CD4-positive, alpha-beta T cell treated with Interleukin-15 for 4 hours (primary cell): ENCODE results near the gene UBE2R2.
"Not testable (repeated sequence)": the region's sequence is repeated elsewhere in the genome, so short reads cannot be mapped to it uniquely, and the experiment has no call there.

Experiments used
- DNase-seq: peaks from one replicate; pipeline ENCODE4 v3.0.0-alpha.2; 2020; ENCODE audit warnings: low spot score

Gene UBE2R2

DNA sequence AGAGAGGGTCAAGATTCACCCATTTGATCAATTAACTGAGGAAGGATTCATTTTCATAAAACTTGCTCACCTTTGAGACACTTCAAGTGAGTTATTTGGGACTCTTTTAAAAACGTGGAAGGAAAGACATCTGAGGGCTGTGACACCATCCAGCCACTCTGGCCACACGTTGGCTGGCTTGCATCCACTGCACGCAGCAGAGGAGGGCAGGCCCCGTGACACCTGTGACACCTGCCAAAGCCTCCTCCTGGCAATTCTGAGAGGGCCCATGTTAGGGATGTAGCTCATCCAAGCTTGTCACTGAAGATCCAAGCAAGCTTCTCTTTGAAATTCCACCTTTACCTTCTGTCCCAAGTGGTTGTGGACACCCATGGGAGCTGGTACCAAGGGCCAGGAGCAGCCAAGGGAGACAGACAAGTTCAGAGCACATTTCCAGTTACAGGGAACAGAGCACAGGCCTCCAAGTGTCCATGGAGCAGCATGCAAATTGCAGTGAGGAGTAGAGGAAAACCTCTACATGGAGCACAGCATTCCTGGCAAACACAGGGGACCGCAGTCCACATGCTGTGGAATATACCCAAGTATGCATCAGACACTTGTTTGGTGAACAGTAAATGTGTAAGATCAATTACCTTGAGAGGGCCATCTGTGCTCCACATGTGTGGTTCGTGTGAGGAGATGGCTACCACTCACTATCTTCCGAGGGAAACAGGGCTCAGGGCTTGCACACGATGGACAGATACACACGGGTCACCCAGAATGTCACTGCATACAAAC lies 16.8 kb upstream of the UBE2R2 start:
- no peak for DNase-seq

DNA sequence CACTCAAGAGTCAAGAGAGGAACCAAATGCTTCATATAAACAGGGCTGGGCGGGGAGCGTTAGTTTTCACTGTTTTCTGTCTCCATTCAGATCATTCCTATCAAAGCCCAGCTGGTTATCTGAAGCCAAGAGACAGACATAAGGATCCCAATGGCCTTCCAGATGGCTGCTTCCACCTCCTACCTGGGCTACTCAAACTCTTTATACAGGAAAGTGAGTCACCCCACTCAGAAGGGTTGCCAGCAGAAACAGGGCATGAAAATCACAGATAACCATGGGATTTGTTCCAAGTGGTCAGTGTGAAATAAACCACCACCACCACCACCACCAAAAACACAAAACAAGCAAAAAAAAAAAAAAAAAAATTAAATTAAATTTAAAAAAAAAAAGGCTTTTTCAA lies 16.1 kb upstream of the UBE2R2 start:
- no peak for DNase-seq

DNA sequence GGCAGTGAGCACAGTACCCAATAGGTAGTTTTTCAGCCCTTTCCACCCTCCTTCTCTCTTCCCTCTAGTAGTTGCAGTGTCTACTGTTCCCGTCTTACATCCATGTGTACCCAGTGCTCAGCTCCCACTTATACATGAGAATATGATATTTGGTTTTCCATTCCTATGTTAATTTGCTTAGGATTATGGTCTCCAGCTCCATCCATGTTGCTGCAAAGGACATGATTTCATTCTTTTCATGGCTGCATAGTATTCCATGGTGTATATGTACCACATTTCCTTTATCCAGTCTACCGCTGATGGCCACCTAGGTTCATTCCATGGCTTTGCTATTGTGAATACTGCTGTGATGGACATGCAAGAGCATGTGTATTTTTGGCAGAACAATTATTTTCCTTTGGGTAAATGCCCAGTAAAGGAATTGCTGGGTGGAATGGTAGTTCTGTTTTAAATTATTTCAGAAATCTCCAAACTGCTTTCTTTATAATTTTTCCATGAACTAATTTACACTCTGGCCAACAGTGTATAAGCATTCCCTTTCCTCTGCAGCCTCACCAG lies 14.9 kb upstream of the UBE2R2 start:
- DNase-seq, result not testable (repeated sequence)

DNA sequence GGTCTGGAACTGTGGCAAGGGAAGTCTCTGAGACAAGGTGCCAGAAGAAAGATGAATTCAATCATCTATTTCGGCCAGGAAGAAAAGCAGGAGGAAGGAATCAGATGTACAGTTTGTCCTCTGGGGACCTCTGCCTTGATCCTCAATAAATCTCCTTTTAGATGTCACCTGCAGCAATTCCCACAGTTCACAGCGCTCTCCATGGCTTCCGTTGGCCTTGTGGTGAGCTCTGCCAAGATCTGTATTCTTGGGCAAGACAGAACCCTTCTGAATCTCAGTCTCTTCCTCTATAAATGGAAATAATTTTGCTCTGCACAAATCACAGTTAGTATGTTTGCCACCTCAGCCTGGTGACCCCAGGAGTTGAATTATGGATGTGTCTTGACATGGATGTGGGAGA lies 12.8 kb upstream of the UBE2R2 start:
- not testable (repeated sequence) for DNase-seq

DNA sequence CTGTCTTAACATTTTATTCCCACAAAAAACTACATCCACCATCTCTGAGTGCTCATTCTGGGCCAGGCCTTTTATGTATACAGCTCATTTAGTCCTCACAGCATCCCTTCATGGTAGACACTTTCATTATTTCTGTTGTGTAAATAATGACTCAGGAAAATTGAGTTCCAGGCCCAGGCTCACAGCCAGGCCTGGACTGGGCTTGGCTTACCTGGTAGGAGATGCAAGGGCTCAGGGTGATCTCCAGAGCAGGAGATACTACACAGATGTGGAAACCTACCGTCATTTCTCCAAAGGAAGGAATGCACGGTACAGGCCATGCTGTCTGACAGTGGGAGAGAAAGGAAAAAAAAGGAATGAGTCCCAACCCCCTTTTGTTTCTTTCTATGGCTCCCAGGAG lies 9.8 kb upstream of the UBE2R2 start:
- not testable (repeated sequence) for DNase-seq

DNA sequence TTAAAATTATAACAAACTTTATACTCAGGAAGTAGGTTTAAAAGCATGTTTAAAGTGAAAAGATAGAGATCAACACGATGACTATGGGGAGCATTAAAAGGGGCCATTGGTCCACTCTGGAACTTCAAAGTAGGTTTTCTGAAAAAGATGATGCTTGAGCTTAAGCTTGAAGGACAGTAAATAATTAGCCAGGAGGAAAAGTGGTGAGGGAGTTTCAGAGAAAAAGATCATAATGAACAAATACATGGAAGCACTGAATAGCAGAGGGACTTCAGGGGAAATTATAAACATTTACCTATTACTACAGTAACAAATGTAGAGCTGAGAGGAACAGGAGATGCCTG lies 8.0 kb upstream of the UBE2R2 start:
- DNase-seq, result not testable (repeated sequence)

DNA sequence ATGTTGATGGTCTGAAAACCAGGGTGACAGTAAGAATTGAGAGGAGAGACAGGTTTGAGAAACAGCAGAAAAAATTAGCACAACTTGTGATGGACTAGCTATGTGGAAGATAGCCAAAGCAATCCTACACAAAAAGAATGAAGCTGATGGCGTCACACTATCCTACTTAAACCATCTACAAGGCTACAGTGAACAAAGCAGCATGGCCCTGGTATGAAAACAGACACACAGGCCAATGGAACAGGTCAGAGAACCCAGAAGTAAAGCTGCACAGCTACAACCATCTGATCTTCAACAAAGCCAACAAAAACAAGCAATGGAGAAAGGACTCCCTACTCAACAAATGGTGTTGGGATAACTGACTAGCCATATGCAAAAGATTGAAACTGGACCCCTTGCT lies 7.5 kb upstream of the UBE2R2 start:
- DNase-seq, result no peak

DNA sequence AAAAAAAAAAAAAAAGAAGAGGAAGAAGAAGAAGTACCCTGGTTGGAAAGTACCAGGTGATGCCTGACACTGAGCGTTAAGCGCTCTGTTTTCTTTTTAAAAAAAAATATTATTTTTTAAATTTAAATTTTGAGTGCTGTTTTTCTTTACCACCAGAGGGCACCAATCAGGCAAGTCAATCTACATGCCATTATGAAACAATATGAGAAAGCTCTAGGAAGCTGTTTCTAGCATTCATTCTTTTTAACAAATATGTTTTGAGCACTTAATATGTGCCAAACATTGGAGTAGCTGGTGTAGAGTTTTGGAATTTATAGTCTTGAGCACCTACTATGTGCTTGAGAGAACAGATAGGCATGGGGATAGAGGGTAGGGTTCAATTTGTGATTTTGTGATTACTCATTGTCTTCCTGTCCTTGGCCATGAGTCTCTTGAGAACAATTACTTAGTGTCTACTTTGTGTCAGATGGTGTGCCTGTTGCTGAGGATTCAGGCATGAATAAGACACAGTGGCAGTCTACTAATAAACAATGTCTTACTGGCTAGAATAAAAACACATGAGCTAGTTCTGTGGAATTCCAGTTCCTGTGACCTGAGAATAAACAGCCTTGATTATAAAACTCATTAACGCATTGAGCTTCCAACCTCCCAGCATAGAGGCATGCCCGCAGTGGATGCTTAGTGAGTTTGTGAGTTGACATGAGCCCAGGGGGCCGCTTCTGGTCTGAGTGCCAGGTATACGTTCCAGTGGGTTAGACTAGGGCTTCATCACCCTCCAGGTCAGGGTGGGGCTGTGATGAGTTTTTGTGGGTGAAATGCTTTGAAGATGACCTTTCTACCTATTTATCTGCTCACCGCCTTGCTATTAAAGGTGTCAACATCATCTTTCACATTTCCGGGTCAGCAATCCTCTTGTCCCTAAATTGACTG lies 3.0 kb upstream of the UBE2R2 start:
- DNase-seq, result peak; percentile 63

DNA sequence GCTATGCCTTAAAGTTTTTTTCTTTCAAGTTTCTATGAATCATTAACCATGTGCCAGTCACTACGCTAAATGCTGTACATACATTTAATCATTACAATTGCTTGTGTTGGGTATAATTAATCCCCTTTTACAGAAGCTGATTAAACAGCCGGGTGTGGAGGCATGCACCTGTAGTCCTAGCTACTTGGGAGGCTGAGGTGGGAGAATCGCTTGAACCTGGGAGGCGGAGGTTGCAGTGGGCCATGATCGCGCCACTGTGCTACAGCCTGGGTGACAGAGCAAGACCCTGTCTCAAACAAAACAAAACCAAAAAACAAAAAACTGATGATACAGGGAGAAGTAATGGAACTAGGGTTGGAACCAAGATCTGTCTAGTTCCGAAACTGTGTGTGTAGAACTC lies 1.2 kb upstream of the UBE2R2 start:
- DNase-seq, result no peak

DNA sequence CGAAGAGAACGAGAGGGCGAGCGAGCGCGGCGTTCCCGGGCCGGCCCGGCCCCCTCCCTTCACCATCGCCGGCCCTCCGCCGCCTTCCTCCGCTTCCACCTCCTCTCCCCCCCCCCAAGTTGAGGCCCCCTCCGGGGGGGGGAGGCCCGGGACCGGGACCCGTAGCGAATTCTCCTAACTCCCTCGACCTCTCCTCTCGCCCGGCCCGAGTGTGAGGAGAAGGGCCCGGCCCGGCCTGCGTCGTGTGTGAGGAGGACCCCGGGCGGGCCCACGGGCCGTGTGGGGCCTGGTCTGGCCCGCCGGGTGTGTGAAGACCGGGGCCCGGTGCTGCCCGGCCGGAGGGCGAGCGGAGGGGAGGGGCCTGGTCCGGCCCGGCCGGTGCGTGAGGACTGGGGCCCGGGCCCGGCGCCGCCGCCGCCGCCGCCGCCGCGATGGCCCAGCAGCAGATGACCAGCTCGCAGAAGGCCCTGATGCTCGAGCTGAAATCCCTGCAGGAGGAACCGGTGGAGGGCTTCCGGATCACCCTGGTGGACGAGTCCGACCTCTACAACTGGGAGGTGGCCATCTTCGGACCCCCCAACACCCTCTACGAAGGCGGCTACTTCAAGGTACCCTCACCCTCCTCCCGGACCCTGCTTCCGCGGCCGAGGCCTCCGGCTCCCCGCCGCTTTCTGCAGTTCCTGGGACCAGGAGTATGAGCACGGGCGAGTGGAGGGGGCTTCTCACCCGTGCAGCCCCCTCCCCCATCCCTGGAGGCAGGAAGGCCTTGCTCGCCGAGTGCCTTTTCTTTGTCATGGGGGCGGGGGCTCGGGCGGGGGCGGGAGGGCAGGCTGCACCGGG lies 587 bp downstream of the UBE2R2 start:
- peak; percentile 34 for DNase-seq

DNA sequence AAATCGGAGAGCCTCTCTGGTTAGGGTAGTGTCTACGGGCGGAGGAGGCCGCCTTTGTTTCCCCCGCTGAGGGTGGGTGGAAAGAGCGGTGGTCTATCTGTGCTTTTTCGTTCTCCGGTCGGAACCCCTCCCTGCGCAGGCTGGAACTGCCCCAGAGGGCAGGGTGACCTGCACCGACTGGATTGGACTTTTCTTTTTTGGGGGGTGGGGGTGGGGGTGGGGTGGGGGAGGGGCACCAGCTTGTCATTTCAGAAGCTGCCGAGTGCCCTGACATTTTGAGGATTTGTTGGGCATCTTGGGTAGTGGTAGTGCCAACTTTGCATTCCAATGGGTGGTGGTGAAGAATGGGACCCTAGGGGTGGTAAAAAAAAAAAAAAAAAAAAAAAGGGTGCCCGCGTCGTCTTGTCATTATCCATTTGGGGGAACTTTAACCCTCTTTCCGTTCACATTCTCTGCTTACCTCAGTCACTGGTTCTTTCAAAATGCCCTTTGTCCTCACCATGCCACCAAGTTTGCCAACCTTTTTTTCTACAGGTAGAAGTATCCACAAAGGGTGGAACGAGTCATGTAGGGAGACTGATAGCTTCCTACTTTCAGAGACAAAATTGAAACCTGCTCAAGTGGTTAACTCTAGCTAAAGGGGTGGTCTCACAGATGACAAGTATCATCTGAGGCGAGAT lies 1.3 kb downstream of the UBE2R2 start:
- DNase-seq, result peak; percentile 20

DNA sequence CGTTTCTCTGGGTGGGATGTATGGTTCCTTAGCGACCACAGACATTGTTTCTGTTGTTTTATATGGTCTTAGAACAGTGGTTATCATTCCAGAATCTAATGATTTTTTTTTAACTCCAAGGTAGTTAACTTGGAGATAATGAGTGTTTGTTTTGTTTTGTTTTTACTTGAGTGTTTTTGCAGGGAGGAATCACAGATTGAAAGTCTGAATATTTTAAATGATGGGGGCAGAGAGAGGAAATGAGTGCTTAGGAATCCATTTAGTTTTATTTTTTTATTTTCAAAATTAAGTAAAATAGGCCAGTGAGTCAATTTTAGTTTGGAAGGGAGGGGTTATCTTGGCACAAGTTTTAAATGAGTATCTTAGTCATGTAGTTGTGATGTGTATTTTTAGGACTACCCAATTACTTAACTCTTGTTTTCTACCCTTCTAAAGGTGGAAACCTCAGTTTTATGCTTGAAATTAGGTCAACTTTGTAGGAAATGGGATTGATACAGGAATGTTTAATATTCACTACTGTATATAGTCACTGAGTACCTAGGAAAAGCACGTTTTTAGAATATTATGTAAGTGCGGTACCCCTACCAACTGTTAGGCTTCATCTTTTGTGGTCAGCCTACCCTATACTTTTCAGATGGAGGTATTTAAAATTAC lies 2.0 kb downstream of the UBE2R2 start:
- peak; percentile 12 for DNase-seq

DNA sequence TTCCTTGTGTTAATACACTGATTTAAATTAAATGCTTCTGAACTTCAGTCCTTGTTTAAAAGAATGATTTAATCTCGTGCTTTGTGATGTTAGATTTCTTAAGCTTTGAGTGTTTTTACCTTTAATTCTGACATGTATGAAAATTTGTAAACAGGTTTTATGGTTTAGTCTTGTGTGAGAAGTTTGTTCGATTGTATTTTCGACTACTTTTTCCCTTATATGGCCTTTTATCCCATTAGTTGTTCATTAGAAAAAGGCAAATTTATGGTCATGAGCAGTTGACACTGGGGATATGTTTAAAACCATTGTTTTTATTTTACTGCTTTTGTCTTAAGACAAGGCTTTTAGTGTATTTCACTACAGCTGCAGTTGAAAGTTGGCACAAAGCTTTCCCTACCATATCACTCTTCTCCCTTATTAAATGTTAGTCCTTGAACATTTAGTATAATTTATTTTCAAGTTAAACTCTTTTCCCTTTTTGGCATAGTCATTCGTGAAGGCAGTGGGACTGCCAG lies 3.3 kb downstream of the UBE2R2 start:
- no peak for DNase-seq

DNA sequence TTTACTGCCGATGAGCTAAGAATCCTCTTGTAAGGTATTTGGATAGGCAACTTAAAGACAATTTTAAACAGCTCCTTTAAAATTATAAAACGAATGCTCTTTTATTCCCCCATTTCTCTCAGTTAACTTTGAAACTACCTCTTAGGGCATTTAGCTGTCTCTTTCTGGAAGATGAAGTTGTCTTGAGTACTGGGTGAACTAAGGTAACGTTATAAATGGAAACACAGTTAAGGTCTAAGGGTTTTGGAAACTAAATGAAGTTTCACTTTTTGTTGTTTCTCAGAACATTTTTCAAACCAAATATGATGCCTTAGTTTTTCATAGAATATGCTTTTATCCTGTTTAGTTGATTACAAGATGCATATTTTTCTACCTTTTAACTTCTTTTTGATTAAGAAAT lies 6.8 kb downstream of the UBE2R2 start:
- DNase-seq, result no peak

DNA sequence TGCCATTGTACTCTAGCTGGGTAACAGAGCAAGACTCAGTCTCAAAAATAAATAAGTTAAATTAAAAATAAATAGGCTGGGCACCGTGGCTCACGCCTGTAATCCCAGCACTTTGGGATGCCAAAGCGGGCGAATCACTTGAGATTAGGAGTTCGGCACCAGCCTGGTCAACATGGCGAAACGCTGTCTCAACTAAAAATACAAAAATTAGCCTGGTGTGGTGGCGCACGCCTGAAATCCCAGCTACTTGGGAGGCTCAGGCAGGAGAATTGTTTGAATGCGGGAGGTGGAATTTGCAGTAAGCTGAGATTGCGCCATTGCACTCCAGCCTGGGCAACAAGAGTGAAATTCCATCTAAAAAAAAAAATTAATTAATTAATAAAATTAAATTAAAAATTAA lies 10.3 kb downstream of the UBE2R2 start:
- DNase-seq, result not testable (repeated sequence)

DNA sequence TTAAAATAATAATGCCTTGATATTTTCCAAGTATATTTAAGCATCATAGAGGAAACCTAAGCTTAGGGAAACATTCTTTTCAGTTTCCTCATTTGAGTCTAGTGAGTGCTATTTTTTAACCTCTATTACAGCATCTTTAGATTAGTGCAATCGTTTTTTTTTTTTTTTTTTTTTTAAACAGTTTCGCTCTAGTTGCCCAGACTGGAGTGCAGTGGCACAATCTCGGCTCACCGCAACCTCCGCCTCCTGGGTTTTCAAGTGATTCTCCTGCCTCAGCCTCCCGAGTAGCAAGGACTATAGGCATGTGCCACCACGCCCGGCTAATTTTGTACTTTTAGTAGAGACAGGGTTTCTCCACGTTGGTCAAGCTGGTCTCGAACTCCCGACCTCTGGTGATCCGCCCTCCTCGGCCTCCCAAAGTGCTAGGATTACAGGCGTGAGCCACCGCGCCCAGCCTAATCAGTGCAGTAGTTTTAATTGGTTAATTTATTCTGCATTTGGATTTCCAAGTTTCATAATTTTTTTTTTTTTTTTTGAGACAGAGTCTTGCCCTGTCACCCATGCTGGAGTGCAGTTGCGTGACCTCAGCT lies 12.8 kb downstream of the UBE2R2 start:
- not testable (repeated sequence) for DNase-seq

DNA sequence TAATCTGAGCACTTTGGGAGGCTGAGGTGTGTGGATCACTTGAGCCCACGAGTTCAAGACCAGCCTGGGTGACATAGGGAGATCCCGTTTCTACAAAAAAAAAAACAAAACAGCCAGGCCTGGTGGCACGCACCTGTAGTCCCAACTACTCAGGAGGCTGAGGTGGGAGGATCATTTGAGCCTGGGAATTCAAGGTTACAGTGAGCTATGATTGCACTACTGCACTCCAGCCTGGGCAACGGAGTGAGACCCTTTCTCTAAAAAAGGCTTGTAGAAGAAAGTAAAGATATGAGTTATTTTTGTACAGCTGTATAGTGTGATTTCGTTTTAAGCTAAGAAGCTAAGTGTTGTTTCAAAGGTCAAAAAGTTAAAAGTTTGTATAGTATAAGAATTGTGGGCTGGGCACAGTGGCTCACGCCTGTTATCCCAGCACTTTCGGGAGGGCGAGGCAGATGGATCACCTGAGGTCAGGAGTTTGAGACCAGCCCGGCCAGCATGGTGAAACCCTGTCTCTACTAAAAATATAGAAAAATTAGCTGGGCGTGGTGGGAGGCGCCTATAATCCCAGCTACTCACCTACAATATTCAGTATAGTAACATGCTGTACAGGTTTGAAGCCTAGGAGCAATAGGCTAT lies 18.8 kb downstream of the UBE2R2 start:
- no peak for DNase-seq

DNA sequence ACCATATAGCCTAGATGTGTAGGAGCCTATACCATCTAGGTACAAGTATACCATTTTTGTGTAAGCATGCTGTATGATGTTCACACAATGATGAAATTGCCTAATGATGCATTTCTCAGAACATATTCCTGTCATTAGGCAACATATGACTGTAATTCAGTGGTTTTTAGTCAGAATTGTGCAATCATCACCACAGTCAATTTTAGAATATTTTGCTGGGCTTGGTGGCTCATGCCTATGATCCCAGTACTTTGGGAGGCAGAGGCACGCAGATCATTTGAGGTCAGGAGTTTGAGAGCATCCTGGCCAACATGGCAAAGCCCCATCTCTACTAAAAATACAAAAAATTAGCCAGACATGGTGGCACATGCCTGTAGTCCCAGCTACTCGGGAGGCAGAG lies 19.3 kb downstream of the UBE2R2 start:
- not testable (repeated sequence) for DNase-seq

DNA sequence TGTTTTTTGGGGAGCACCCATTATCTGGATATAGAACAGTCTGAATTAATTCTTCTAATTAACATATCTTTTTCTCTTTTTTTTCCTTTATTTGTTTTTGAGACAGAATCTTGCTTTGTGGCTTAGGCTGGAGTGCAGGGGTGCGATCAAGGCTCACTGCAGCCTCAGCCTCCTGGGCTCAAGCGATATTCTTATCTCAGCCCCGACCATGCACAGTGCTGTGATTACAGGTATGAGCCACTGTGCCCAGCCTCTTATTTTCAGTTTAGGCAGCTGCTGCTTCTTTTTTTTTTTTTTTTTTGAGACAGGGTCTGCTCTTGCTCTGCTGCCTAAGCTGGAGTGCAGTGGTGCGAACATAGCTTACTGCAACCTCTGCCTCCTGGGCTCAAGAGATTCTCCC lies 20.2 kb downstream of the UBE2R2 start:
- DNase-seq, result no peak

DNA sequence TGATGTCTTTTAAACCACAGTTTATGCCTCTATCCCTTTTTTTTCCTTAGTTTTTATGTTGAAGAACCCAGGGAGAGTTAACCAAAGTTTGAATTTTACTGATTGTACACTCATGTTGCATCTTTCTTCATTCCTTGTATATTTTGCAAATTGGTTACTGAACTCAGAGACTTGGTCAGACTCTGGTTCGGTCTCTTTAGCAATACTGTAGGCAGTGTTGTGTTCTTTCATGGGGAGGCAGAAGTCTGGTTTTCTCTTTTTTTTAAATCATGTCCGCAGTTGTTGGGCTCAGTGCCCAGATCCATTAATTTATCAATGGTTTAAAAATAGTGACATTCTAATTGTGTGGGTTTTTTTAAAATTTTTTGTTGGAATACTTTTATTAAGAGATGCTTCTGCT lies 23.4 kb downstream of the UBE2R2 start:
- DNase-seq, result no peak
